ENCODE results near the gene SUCLG2.

SUCLG2 gene

GRCh38 chr3:67654099-67654843 is at the start of gene SUCLG2:
Gene SUCLG2 (minus strand): TSS chr3:67654612. CDS start chr3:67654586, 26 bp downstream.
- DNase-seq = peak; percentile 87

- no peak for DNase-seq
Measured at GRCh38 chr3:67700596-67700995, 46.2 kb upstream of the SUCLG2 start.

GRCh38 chr3:67699882-67700281 is 45.5 kb upstream of the SUCLG2 start:
- DNase-seq = no peak

- no peak for DNase-seq
Measured at GRCh38 chr3:67692621-67693020, 38.2 kb upstream of the SUCLG2 start.

- no peak for DNase-seq
Measured at GRCh38 chr3:67691926-67692325, 37.5 kb upstream of the SUCLG2 start.

GRCh38 chr3:67691207-67691606 is 36.8 kb upstream of the SUCLG2 start:
- DNase-seq = no peak

- DNase-seq = no peak
Measured at GRCh38 chr3:67689806-67690205, 35.4 kb upstream of the SUCLG2 start.

GRCh38 chr3:67688231-67688630 is 33.8 kb upstream of the SUCLG2 start:
- no peak for DNase-seq

GRCh38 chr3:67686069-67686468 is 31.7 kb upstream of the SUCLG2 start:
- no peak for DNase-seq

GRCh38 chr3:67685499-67685898 is 31.1 kb upstream of the SUCLG2 start:
- peak; percentile 7 for DNase-seq

- no peak for DNase-seq
Measured at GRCh38 chr3:67684211-67684610, 29.8 kb upstream of the SUCLG2 start.

GRCh38 chr3:67683522-67683921 is 29.1 kb upstream of the SUCLG2 start:
- DNase-seq = no peak

GRCh38 chr3:67678665-67679064 is 24.3 kb upstream of the SUCLG2 start:
- DNase-seq = peak; percentile 41

- DNase-seq = no peak
Measured at GRCh38 chr3:67674055-67674454, 19.6 kb upstream of the SUCLG2 start.

GRCh38 chr3:67662733-67663132 is 8.3 kb upstream of the SUCLG2 start:
- peak; percentile 41 for DNase-seq

- no peak for DNase-seq
Measured at GRCh38 chr3:67661089-67661488, 6.7 kb upstream of the SUCLG2 start.

GRCh38 chr3:67657192-67657591 is 2.8 kb upstream of the SUCLG2 start:
- DNase-seq = no peak

GRCh38 chr3:67656614-67657013 is 2.2 kb upstream of the SUCLG2 start:
- no peak for DNase-seq

GRCh38 chr3:67655364-67656121 is 1.1 kb upstream of the SUCLG2 start:
- peak; percentile 84 for DNase-seq

GRCh38 chr3:67654844-67655177 is 399 bp upstream of the SUCLG2 start:
- DNase-seq = peak; percentile 32

GRCh38 chr3:67653425-67654098 is 850 bp downstream of the SUCLG2 start:
- DNase-seq = no peak

- no peak for DNase-seq
Measured at GRCh38 chr3:67650084-67650483, 4.3 kb downstream of the SUCLG2 start.

- no peak for DNase-seq
Measured at GRCh38 chr3:67649681-67650080, 4.7 kb downstream of the SUCLG2 start.

- DNase-seq = no peak
Measured at GRCh38 chr3:67648701-67649100, 5.7 kb downstream of the SUCLG2 start.

All from CD4-positive, alpha-beta T cell treated with Interleukin-6 for 4 hours (primary cell).